Progenitor cell of endocrine pancreas (in vitro differentiated cells): ENCODE results near the gene STAM2. TPM values are rescaled to one million over a fixed set of nuclear protein-coding genes. Genes with fewer than 3 reads are reported as not detected.

Experiments
- DNase-seq: peaks from one replicate; pipeline ENCODE4 v3.0.0; 2021; ENCODE audit warnings: low spot score; ENCODE audit not compliant: unreplicated experiment
- H3K27ac Mint-ChIP-seq: 2 replicates; pipeline ENCODE4 v1.8.0; 2021; ENCODE audit warnings: mild to moderate bottlenecking, moderate library complexity, mixed read lengths
- H3K27me3 Mint-ChIP-seq: 2 replicates; pipeline ENCODE4 v1.8.0; 2021; ENCODE audit warnings: mixed read lengths
- H3K36me3 Mint-ChIP-seq: 2 replicates; pipeline ENCODE4 v1.8.0; 2022; ENCODE audit warnings: mixed read lengths; ENCODE audit not compliant: insufficient read depth
- H3K4me1 Mint-ChIP-seq: 2 replicates; pipeline ENCODE4 v1.8.0; 2021; ENCODE audit warnings: low read depth, mixed read lengths
- H3K4me3 Mint-ChIP-seq: 2 replicates; pipeline ENCODE4 v1.8.0; 2021; ENCODE audit warnings: low read depth, mild to moderate bottlenecking, moderate library complexity, mixed read lengths
- H3K9me3 Mint-ChIP-seq: 2 replicates; pipeline ENCODE4 v1.8.0; 2021; ENCODE audit warnings: low read depth, mixed read lengths
- total RNA-seq: library from RNA; stranded (reverse); gene quantifications from 2 replicates; pipeline ENCODE4 v1.2.1, GENCODE V29; 2021
- TF ChIP-seq, protein P1 (sequence below): fragments of 200-600 bp; sonication (generic); IDR thresholded peaks from one replicate; pipeline ENCODE4 v1.5.0; 2021; ENCODE audit warnings: antibody characterized with exemption, mild to moderate bottlenecking; ENCODE audit not compliant: unreplicated experiment

Gene STAM2
- total RNA-seq, 1 donor from 2014 or later, result 32.8 TPM

DNA sequence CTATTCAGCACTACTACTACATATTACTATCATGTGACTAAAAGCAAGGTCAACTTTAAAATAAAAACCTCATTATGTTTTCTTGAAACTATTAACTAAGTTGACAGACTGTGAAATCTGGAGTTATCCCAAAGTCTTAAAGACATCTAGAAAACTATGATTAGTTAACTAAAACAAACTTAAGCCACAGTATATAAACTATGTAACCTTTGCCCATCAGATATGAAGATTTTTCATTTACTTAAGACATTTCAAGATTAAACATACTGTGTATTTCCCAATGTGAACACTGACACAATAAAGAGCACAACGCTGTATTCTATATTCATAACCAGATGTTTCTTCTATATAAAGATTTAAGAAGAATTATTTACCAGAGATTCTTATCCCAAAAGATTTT is 43.3 kb downstream of the STAM2 start:
- H3K27ac Mint-ChIP-seq, result no peak overlapping the region
- no peaks in the 10 kb centered on the region for H3K9me3 Mint-ChIP-seq
- no peak for DNase-seq
- no peak overlapping the region for H3K4me3 Mint-ChIP-seq
- peaks cover 9% of the 10 kb centered on the region for H3K36me3 Mint-ChIP-seq
- TF ChIP-seq, protein P1, sequence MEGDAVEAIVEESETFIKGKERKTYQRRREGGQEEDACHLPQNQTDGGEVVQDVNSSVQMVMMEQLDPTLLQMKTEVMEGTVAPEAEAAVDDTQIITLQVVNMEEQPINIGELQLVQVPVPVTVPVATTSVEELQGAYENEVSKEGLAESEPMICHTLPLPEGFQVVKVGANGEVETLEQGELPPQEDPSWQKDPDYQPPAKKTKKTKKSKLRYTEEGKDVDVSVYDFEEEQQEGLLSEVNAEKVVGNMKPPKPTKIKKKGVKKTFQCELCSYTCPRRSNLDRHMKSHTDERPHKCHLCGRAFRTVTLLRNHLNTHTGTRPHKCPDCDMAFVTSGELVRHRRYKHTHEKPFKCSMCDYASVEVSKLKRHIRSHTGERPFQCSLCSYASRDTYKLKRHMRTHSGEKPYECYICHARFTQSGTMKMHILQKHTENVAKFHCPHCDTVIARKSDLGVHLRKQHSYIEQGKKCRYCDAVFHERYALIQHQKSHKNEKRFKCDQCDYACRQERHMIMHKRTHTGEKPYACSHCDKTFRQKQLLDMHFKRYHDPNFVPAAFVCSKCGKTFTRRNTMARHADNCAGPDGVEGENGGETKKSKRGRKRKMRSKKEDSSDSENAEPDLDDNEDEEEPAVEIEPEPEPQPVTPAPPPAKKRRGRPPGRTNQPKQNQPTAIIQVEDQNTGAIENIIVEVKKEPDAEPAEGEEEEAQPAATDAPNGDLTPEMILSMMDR, result no peak
- no peaks in the 10 kb centered on the region for H3K27me3 Mint-ChIP-seq
- H3K4me1 Mint-ChIP-seq, result peaks cover 28% of the 10 kb centered on the region

DNA sequence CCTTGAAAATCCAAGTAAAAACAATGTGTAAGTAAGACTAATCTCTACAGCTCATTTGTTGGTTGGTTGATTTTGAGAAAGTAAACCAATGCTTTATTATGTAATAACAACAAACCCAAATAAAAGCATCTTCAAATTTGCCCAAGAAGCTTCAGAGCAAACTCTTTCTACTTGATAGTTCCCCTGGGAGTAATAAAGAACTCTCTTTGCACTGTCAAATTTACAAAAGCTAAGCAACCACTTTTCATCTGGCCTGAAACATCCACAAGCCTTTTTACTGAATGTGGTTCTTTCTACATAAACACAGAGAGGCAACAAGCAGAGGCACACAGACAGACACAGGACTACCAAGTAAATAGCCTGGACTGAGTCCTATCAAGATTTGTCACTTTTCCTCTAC is 47.9 kb downstream of the STAM2 start:
- H3K4me3 Mint-ChIP-seq, result no peak overlapping the region

DNA sequence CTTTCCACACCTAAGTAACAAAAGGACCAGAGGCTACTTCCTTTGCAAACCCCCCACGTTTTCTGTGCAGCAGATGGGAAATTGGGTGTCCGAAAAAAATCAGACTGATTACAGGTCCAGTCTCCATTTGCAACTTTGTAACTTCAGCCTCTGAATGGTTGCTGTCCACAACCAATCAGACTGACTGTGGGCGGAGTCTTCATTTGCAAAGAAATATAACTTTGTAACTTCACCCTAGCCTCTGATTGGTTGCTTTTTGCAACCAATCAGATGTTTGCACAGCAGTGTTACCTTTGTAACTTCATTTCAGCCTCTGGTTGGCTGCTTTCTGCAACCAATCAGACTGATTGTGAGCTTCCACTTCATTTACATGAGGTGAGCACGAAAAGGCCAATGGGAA is 48.9 kb downstream of the STAM2 start:
- TF ChIP-seq, protein P1, result no peak
- H3K36me3 Mint-ChIP-seq, result peaks cover 12% of the 10 kb centered on the region
- H3K9me3 Mint-ChIP-seq, result no peaks in the 10 kb centered on the region
- H3K27ac Mint-ChIP-seq, result no peak overlapping the region
- DNase-seq, result no peak
- no peaks in the 10 kb centered on the region for H3K27me3 Mint-ChIP-seq
- no peak overlapping the region for H3K4me3 Mint-ChIP-seq
- no peaks in the 10 kb centered on the region for H3K4me1 Mint-ChIP-seq

More for the DNA sequence above, 47.9 kb downstream of the STAM2 start:
- no peaks in the 10 kb centered on the region for H3K9me3 Mint-ChIP-seq
- TF ChIP-seq, protein P1, result no peak
- DNase-seq, result no peak
- peaks cover 16% of the 10 kb centered on the region for H3K36me3 Mint-ChIP-seq
- H3K27ac Mint-ChIP-seq, result peak overlapping the region; percentile 67
- H3K4me1 Mint-ChIP-seq, result peaks cover 7% of the 10 kb centered on the region
- H3K27me3 Mint-ChIP-seq, result no peaks in the 10 kb centered on the region

DNA sequence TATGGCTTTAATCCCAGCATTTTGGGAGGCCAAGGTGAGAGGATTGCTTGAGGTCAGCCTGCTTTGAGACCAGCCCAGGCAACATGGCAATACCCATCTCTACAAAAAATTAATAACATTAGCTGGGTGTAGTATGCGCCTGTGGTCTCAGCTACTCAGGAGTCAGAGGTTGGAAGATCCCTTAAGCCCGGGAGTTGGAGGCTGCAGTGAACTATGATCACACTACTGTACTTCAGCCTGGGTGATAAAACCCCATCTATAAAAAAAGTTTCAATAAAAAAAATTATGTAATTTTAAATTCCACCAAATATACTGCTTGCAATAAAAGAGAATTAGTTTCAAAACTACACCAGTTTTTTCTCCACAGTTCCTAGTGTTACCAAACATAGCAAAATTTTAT is 53.4 kb downstream of the STAM2 start:
- peaks cover 8% of the 10 kb centered on the region for H3K36me3 Mint-ChIP-seq
- H3K4me1 Mint-ChIP-seq, result no peaks in the 10 kb centered on the region
- H3K4me3 Mint-ChIP-seq, result no peak overlapping the region
- TF ChIP-seq, protein P1, result no peak
- no peaks in the 10 kb centered on the region for H3K27me3 Mint-ChIP-seq
- H3K9me3 Mint-ChIP-seq, result no peaks in the 10 kb centered on the region
- no peak for DNase-seq
- H3K27ac Mint-ChIP-seq, result no peak overlapping the region

DNA sequence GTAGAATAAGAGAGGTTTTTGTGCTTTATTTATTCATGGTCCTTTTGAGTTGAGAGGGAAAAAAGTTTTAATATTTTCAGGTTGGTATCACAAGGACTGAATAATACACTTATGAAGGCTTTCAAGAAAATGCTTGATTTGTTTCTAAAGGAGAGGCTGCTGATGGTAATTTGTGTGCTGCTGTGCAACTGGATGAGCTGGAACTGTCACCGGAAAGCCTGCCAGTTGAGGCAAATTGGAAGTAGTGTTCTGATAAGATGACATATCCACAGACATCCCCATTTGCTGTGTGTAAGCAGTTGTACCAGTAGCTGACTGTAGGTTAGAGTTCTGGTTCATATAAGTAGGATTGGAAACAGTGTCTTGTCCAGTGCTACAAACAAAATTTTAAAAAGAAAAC is 55.1 kb downstream of the STAM2 start:
- Mint-ChIP-seq H3K27ac (no peak overlapping the region), H3K36me3 (peaks cover 11% of the 10 kb centered on the region), H3K4me1 (no peaks in the 10 kb centered on the region), H3K4me3 (no peak overlapping the region), H3K9me3 (no peaks in the 10 kb centered on the region), H3K27me3 (no peaks in the 10 kb centered on the region)
- DNase-seq, result no peak
- TF ChIP-seq, protein P1, result no peak
